IMR-90 (cell line): ENCODE measurements around the gene PABPN1.

Source experiments
- BHLHE40 ChIP-seq: fragments of 150-350 bp; IDR thresholded peaks from 2 replicates; pipeline ENCODE4 v1.6.1; 2016; ENCODE audit warnings: mild to moderate bottlenecking, low read depth, low read length
- CEBPB ChIP-seq: IDR thresholded peaks from 2 replicates; pipeline ENCODE4 v1.6.1; 2012; ENCODE audit warnings: low read depth, low read length, improper control_type of control experiment
- CTCF ChIP-seq: conservative IDR thresholded peaks from 2 replicates; pipeline ENCODE4 v1.5.1; 2012; ENCODE audit warnings: mild to moderate bottlenecking, low read depth, low read length, improper control_type of control experiment
- FOS ChIP-seq: fragments of 150-350 bp; IDR thresholded peaks from 2 replicates; pipeline ENCODE4 v1.6.1; 2016; ENCODE audit warnings: low read depth, low read length
- POLR2A ChIP-seq: IDR thresholded peaks from 2 replicates; pipeline ENCODE4 v1.6.1; 2012; ENCODE audit warnings: mild to moderate bottlenecking, low read depth, low read length
- RFX5 ChIP-seq: IDR thresholded peaks from 2 replicates; pipeline ENCODE4 v1.8.0; 2012; ENCODE audit warnings: low read depth, mild to moderate bottlenecking, low read length, moderate library complexity
- USF2 ChIP-seq: fragments of 150-350 bp; IDR thresholded peaks from 2 replicates; pipeline ENCODE4 v1.6.1; 2017; ENCODE audit warnings: mild to moderate bottlenecking, antibody characterized with exemption, low read length, low read depth

DNA sequence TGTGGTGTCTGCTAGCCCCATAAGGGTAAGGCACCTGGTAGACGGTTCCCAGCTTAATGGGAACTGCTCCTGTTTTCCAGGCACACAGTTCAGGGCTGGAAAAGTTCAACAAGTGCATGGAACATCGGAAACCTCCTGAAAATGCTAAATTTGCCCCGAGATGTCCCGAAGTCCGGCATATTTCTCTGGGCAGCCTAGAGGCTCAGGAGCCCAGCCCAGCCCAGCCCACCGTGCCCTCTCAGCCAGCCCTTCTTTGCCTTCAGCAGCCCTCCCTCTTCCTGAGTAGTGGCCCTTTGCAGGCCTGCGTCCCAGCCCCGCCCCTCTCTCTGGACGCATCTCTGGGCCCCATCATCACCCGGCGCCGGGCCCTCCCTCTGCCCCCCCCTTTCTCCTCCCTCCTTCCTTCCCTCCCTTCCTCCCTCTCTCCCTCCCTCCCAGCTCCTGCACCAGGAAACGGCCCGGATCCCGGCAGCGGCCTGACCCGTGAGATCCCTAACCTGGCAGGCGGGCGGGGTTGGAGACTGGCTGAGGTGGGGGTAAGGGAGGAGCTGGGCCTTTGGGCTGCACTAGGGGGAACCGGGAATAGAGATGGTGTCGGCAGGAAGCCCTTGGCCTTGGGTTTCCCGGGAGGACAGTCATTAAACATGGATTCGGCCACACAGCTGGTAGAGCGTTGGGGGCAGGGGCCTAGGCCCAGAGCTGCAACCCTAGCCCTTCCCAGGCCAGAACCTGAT is 14.7 kb upstream of the PABPN1 start, which contains the start of gene BCL2L2:
- TF ChIP-seq CEBPB (no peak), CTCF (no peak), USF2 (no peak), POLR2A (peak; percentile 79), RFX5 (no peak), BHLHE40 (no peak), FOS (0 out of 2 replicates have a peak, but pooled peaks have one; percentile 5)
